Small intestine (tissue), 7 donors: ENCODE data around the gene SARM1. TPM values are rescaled to one million over a fixed set of nuclear protein-coding genes. Genes with fewer than 3 reads are reported as not detected.
"Not testable (repeated sequence)": the region's sequence is repeated elsewhere in the genome, so short reads cannot be mapped to it uniquely, and the experiment has no call there.

Source experiments
- DNase-seq, 2 donors: peaks; one replicate each; pipeline versions ENCODE4 v3.0.0 to v3.0.0-alpha.2; 2013
- FAIRE-seq: peaks from 2 replicates; lab custom pipeline; 2012; peaks lifted over from hg19 to GRCh38; lab: Jason Lieb, UNC
- H3K27ac ChIP-seq, 3 donors: one replicate each; pipeline ENCODE4 v1.5.1; 2013; ENCODE audit warnings: low read length in 2 of 3, mild to moderate bottlenecking in 2 of 3, control low read depth in 1 of 3, inconsistent platforms in 1 of 3, low read depth in 1 of 3, moderate library complexity in 1 of 3
- H3K27me3 ChIP-seq, 3 donors: one replicate each; pipeline ENCODE4 v1.6.1; 2013; ENCODE audit warnings: low read length in 3 of 3, inconsistent platforms in 1 of 3; ENCODE audit not compliant: control insufficient read depth in 3 of 3, insufficient read depth in 3 of 3
- H3K36me3 ChIP-seq, 3 donors: one replicate each; pipeline ENCODE4 v1.6.1; 2013; ENCODE audit warnings: low read length in 3 of 3, inconsistent platforms in 1 of 3, low read depth in 1 of 3, mild to moderate bottlenecking in 1 of 3, moderate library complexity in 1 of 3; ENCODE audit not compliant: control insufficient read depth in 3 of 3, insufficient read depth in 2 of 3
- H3K4me1 ChIP-seq, 3 donors: one replicate each; pipeline ENCODE4 v1.6.1; 2013; ENCODE audit warnings: low read length in 2 of 3, inconsistent platforms in 1 of 3, low read depth in 1 of 3, mild to moderate bottlenecking in 1 of 3, moderate library complexity in 1 of 3; ENCODE audit not compliant: control insufficient read depth in 3 of 3, insufficient read depth in 2 of 3
- H3K4me3 ChIP-seq, 3 donors: one replicate each; pipeline ENCODE4 v1.5.1; 2013; ENCODE audit warnings: low read length in 3 of 3, control low read depth in 1 of 3, inconsistent platforms in 1 of 3, low read depth in 1 of 3, mild to moderate bottlenecking in 1 of 3, moderate library complexity in 1 of 3
- H3K9me3 ChIP-seq, 2 donors: one replicate each; pipeline ENCODE4 v1.6.1; 2013; ENCODE audit warnings: low read depth in 1 of 2, low read length in 1 of 2; ENCODE audit not compliant: control insufficient read depth in 2 of 2, insufficient read depth in 1 of 2
- WGBS, 3 donors: extraction: QIAGEN DNeasy Blood & Tissue Kit; methylation state at CpG; one replicate each; pipeline ENCODE4 v1.1.7; 2013; 5-methylcytosine and 5-hydroxymethylcytosine counted together
- polyA plus RNA-seq, 4 donors: library from polyadenylated mRNA; stranded (reverse) in 3 of 4; unstranded in 1 of 4; fragments of 200-250 nt in 3 of 4; fragments of 120-200 nt in 1 of 4; gene quantifications; one replicate each; pipeline versions ENCODE4 v1.2.1 to v1.2.3, GENCODE V29; 2013
- donor health status: healthy with polysubstance abuse.
- donor health status: control.
- donor health status: control.
- donor health status: Bipolar disorder and iron deficiency.
- donor health status: healthy.

The SARM1 gene
- polyA plus RNA-seq, 4 donors = 8.9 to 19.0 (median 10.9) TPM

GRCh38 chr17:28335959-28336871 is 35.3 kb upstream of the SARM1 start:
- no peaks in the 10 kb centered on the region for H3K9me3 ChIP-seq
- DNase-seq = peak; percentile 76 to 93
- H3K4me3 ChIP-seq = peak overlapping the region; percentile 82 to 100 (median 92)
- no peaks in the 10 kb centered on the region for H3K27me3 ChIP-seq
- H3K36me3 ChIP-seq = peaks cover 1 to 41% (median 1%) of the 10 kb centered on the region in 3 donors
- H3K27ac ChIP-seq = peak overlapping the region; percentile 82 to 100 (median 93)
- FAIRE-seq = no peak
- 4 to 6% (median 6%) methylated on average over 29 of the region's 29 CpGs for WGBS, 3 donors
- H3K4me1 ChIP-seq = peaks cover 8 to 17% (median 10%) of the 10 kb centered on the region in 3 donors

DNA sequence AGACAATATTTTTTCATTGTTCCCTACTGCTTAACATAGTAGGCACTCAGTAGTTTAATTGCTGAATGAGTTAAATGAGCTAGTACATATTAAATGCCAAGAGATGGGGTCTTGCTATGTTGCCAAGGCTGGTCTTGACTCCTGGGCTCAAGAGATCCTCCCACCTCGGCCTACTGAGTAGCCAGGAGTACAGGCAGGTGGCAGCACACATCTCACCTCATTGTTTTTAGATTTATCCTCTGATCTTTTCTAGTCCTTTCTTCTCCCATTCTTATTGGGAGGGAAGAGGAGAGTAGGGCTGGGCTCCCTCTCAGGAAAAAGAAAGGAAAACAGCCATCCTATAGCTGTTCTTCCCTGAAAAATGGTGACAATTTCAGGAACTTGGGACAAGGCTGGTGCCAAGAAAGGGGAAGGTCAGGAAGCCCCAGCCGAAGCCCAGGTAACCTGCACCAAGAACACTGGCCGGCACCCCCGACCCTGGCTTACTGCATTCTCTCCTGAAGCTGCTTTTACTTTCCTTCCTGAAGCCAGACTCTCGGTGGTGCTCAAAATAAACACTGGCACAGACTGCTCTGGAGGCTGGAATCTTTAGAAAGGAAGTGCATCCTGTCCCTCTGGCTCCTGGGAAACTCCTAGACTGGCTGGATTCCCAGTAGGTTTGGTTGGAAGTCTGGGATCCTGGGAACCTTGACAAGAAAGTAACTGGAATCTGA is 33.3 kb upstream of the SARM1 start:
- FAIRE-seq = no peak

DNA sequence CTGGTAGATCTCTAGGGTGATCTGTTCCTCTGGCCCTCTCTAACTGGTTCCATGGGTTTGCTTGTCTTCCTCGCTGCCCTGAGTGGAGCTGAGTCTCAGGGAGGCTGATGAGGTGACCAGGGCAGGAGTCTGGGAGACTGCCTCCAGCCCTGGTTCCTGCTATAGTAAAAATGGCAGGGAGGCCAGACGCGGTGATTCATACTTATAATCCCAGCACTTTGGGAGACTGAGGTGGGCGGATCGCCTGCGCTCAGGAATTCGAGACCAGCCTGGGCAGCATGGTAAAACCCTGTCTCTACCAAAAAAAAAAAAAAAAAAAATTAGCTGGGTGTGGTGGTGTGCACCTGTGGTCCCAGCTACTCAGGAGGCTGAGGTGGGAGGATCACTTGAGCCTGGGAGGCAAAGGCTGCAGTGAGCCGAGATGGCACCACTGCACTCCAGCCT is 32.7 kb upstream of the SARM1 start:
- not testable (repeated sequence) for DNase-seq, FAIRE-seq, H3K4me3 ChIP-seq, H3K27me3 ChIP-seq, H3K9me3 ChIP-seq
- Histone ChIP-seq H3K36me3 (peaks cover 6 to 54% (median 17%) of the 10 kb centered on the region in 3 donors), H3K27ac (peak overlapping the region in 1 of 3 donors; percentile 73), H3K4me1 (peaks cover 8 to 17% (median 10%) of the 10 kb centered on the region in 3 donors)
- WGBS, 3 donors = 95 to 96% (median 96%) methylated on average over 8 of the region's 8 CpGs

More for the DNA sequence above, 33.3 kb upstream of the SARM1 start:
- peaks cover 8 to 17% (median 10%) of the 10 kb centered on the region in 3 donors for H3K4me1 ChIP-seq
- no peak for DNase-seq
- H3K36me3 ChIP-seq = peaks cover 6 to 49% (median 16%) of the 10 kb centered on the region in 3 donors
- H3K27me3 ChIP-seq = no peaks in the 10 kb centered on the region
- peak overlapping the region in 1 of 3 donors; percentile 73 for H3K27ac ChIP-seq
- H3K4me3 ChIP-seq = no peak overlapping the region
- H3K9me3 ChIP-seq = no peaks in the 10 kb centered on the region
- WGBS, 3 donors = 60 to 80% (median 79%) methylated on average over 5 of the region's 5 CpGs

DNA sequence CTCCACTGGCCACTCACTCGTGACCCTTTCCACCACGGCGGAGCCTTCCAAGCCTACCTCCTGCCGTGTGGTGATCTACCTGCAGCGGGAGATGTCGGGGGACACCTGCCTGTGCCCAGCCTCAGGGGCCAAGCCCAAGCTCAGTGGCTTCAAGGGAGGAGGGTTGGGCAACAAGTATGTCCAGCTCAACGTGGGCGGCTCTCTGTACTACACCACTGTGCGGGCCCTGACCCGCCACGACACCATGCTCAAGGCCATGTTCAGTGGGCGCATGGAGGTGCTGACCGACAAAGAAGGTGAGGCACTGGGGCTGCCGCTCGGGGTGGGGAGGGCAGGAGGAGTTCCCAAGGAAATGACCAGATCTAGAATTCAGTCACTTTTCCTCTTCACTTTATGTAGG is 32.1 kb upstream of the SARM1 start:
- no peak overlapping the region for H3K4me3 ChIP-seq
- H3K27me3 ChIP-seq = no peaks in the 10 kb centered on the region
- peaks cover 4 to 13% (median 10%) of the 10 kb centered on the region in 3 donors for H3K4me1 ChIP-seq
- WGBS, 3 donors = 93 to 97% (median 94%) methylated on average over 15 of the region's 15 CpGs
- peak overlapping the region in 1 of 3 donors; percentile 42 for H3K27ac ChIP-seq
- no peaks in the 10 kb centered on the region for H3K9me3 ChIP-seq
- FAIRE-seq = no peak
- no peak for DNase-seq
- peaks cover 6 to 61% (median 17%) of the 10 kb centered on the region in 3 donors for H3K36me3 ChIP-seq

- Histone ChIP-seq H3K27me3 (no peaks in the 10 kb centered on the region), H3K4me3 (no peak overlapping the region), H3K27ac (no peak overlapping the region), H3K4me1 (peaks cover 4 to 10% (median 10%) of the 10 kb centered on the region in 3 donors), H3K36me3 (peaks cover 6 to 70% (median 17%) of the 10 kb centered on the region in 3 donors), H3K9me3 (no peaks in the 10 kb centered on the region)
- DNase-seq (no peak), FAIRE-seq (no peak)
- 75 to 87% (median 79%) methylated on average over 6 of the region's 6 CpGs for WGBS, 3 donors
Observed at GRCh38 chr17:28340374-28340773, 31.1 kb upstream of the SARM1 start.

GRCh38 chr17:28341516-28341915 is 30.0 kb upstream of the SARM1 start:
- Histone ChIP-seq H3K4me1 (peaks cover 1 to 10% (median 7%) of the 10 kb centered on the region in 3 donors), H3K27ac (no peak overlapping the region), H3K4me3 (no peak overlapping the region), H3K27me3 (no peaks in the 10 kb centered on the region), H3K9me3 (no peaks in the 10 kb centered on the region), H3K36me3 (peaks cover 6 to 80% (median 22%) of the 10 kb centered on the region in 3 donors)
- no peak for DNase-seq
- no peak for FAIRE-seq
- 90 to 94% (median 92%) methylated on average over 11 of the region's 11 CpGs for WGBS, 3 donors

GRCh38 chr17:28342313-28342712 is 29.2 kb upstream of the SARM1 start:
- peaks cover 9 to 87% (median 22%) of the 10 kb centered on the region in 3 donors for H3K36me3 ChIP-seq
- no peaks in the 10 kb centered on the region for H3K27me3 ChIP-seq
- peaks cover 0 to 2% (median 0%) of the 10 kb centered on the region in 3 donors for H3K4me1 ChIP-seq
- 92 to 94% (median 92%) methylated on average over 14 of the region's 14 CpGs for WGBS, 3 donors
- no peaks in the 10 kb centered on the region for H3K9me3 ChIP-seq
- no peak for DNase-seq
- no peak for FAIRE-seq
- H3K4me3 ChIP-seq = no peak overlapping the region
- no peak overlapping the region for H3K27ac ChIP-seq

GRCh38 chr17:28343491-28343932 is 28.0 kb upstream of the SARM1 start:
- H3K9me3 ChIP-seq = no peaks in the 10 kb centered on the region
- peaks cover 9 to 94% (median 26%) of the 10 kb centered on the region in 3 donors for H3K36me3 ChIP-seq
- H3K27ac ChIP-seq = no peak overlapping the region
- H3K27me3 ChIP-seq = no peaks in the 10 kb centered on the region
- DNase-seq (no peak), FAIRE-seq (no peak)
- no peak overlapping the region for H3K4me3 ChIP-seq
- 74 to 84% (median 80%) methylated on average over 10 of the region's 10 CpGs for WGBS, 3 donors
- no peaks in the 10 kb centered on the region for H3K4me1 ChIP-seq
